Thyroid gland (tissue), 4 donors: ENCODE measurements around the gene GPR183. TPM values are rescaled to one million over a fixed set of nuclear protein-coding genes. Genes with fewer than 3 reads are reported as not detected.

ENCODE experiments used
- DNase-seq, 2 donors: peaks; one replicate each; pipeline ENCODE4 v3.0.0-alpha.2; 2019
- H3K27ac ChIP-seq, 3 donors: fragments of 200-600 bp; sonication (generic); 1 replicate in 2 of 3; 2 replicates in 1 of 3; pipeline ENCODE4 v1.5.1; 2016 to 2019; ENCODE audit warnings: mild to moderate bottlenecking in 1 of 3, moderate library complexity in 1 of 3
- H3K27me3 ChIP-seq: fragments of 200-600 bp; sonication (generic); one replicate; pipeline ENCODE4 v1.5.1; 2019
- H3K36me3 ChIP-seq, 2 donors: fragments of 200-600 bp; sonication (generic); one replicate each; pipeline ENCODE4 v1.5.1; 2016 to 2019
- H3K4me1 ChIP-seq, 2 donors: fragments of 200-600 bp; sonication (generic); one replicate each; pipeline ENCODE4 v1.5.1; 2017 to 2019
- H3K4me3 ChIP-seq, 3 donors: fragments of 200-600 bp; sonication (generic); replicated peaks in 1 of 3; 1 replicate in 2 of 3; 2 replicates in 1 of 3; pipeline ENCODE4 v1.5.1; 2016; ENCODE audit warnings: mild to moderate bottlenecking in 1 of 3
- H3K9me3 ChIP-seq: fragments of 200-600 bp; sonication (generic); one replicate; pipeline ENCODE4 v1.5.1; 2017
- POLR2A ChIP-seq, 2 donors: fragments of 450-650 bp; IDR thresholded peaks; one replicate each; pipeline ENCODE4 v1.6.1; 2017; ENCODE audit warnings: antibody characterized with exemption in 2 of 2, mild to moderate bottlenecking in 2 of 2, moderate library complexity in 1 of 2
- WGBS, 2 donors: methylation state at CpG; one replicate each; pipeline ENCODE4 v1.1.5; 2017; 5-methylcytosine and 5-hydroxymethylcytosine counted together
- intact Hi-C: fragments of 100-400 bp; cut with DNase I; formaldehyde crosslinking; loops from one replicate; pipeline ENCODE4 v1.15.1; 2023
- total RNA-seq, 4 donors: library from RNA; depleted of rRNA; stranded (reverse); fragments of >200 nt; gene quantifications; one replicate each; pipeline ENCODE4 v1.2.3, GENCODE V29; 2016
- TF ChIP-seq, protein P1 (sequence below), 6 experiments: fragments of 200-600 bp in 3 of 6; fragments of 450-650 bp in 3 of 6; sonication (generic) in 3 of 6; IDR thresholded peaks; one replicate each; pipeline ENCODE4 v1.5.1; 2016 to 2019; ENCODE audit warnings: antibody characterized with exemption in 6 of 6, mild to moderate bottlenecking in 2 of 6, inconsistent platforms in 1 of 6, moderate library complexity in 1 of 6

Gene GPR183
- total RNA-seq, 4 donors from 2014 or later: 2.5 to 9.7 (median 5.1) TPM

DNA sequence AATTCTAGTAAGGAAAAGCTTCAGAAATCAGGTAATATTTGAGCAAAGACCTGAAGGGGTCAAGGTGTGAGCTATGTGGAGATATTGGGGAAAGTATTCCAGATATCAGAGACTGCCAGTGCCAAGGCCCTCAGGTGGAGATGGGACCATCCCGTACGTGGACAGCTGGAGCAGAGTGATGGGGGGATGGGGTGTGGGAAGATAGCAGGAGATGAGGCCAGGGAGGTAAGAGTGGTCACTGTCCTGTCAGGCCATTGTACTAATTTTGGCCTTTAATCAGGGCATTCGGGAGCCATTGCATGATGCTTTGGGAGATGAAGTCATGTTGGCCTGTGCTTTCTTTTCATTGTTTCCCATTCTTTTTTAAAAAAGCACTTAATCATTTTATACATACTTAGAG lies 36.0 kb downstream of the GPR183 start:
- Histone ChIP-seq H3K27ac (peak overlapping the region in 2 of 3 donors; percentile 13 to 26), H3K4me3 (no peak overlapping the region), H3K36me3 (no peaks in the 10 kb centered on the region), H3K4me1 (peaks cover 3 to 6% of the 10 kb centered on the region in 2 donors), H3K27me3 (no peaks in the 10 kb centered on the region), H3K9me3 (no peaks in the 10 kb centered on the region)
- 85 to 88% methylated on average over 3 of the region's 3 CpGs for WGBS, 2 donors
- no peak for DNase-seq
- no peak for TF ChIP-seq POLR2A (IDR thresholded peaks at IDR 0.05)
- TF ChIP-seq, protein P1, sequence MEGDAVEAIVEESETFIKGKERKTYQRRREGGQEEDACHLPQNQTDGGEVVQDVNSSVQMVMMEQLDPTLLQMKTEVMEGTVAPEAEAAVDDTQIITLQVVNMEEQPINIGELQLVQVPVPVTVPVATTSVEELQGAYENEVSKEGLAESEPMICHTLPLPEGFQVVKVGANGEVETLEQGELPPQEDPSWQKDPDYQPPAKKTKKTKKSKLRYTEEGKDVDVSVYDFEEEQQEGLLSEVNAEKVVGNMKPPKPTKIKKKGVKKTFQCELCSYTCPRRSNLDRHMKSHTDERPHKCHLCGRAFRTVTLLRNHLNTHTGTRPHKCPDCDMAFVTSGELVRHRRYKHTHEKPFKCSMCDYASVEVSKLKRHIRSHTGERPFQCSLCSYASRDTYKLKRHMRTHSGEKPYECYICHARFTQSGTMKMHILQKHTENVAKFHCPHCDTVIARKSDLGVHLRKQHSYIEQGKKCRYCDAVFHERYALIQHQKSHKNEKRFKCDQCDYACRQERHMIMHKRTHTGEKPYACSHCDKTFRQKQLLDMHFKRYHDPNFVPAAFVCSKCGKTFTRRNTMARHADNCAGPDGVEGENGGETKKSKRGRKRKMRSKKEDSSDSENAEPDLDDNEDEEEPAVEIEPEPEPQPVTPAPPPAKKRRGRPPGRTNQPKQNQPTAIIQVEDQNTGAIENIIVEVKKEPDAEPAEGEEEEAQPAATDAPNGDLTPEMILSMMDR (IDR thresholded peaks at IDR 0.05): no peak
- intact Hi-C loops: loop anchor here (5.0 kb wide), 1 partner anchor 166 kb away; no protein-coding TSS in a partner anchor

DNA sequence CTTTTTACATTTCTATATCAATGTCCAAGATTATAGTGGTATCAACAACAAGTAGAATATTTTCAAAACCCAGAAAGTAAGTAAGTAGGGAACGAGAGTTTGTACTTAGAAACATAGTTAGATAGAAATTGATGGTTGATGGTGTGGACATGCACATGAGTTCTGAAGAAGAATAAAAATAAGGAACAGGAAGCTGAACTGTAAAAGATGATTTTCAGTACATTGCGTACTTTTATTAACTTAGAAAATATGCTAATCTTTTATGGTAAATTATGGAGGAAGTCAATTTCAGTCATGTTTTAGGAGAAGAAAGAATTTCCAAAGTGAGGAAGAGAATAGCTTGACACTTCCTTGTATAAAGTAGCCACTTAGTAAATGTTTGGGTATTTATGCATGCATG lies 36.7 kb downstream of the GPR183 start:
- H3K4me1 ChIP-seq: peaks cover 3 to 6% of the 10 kb centered on the region in 2 donors
- intact Hi-C loops: loop anchor here (5.0 kb wide), 1 partner anchor 167 kb away; no protein-coding TSS in a partner anchor
- no peaks in the 10 kb centered on the region for H3K9me3 ChIP-seq
- no peak overlapping the region for H3K27ac ChIP-seq
- H3K4me3 ChIP-seq: no peak overlapping the region
- no peaks in the 10 kb centered on the region for H3K36me3 ChIP-seq
- no peaks in the 10 kb centered on the region for H3K27me3 ChIP-seq
- WGBS, 2 donors: 90 to 94% methylated on average over 2 of the region's 2 CpGs
- TF ChIP-seq, protein P1 (IDR thresholded peaks at IDR 0.05): no peak
- no peak for TF ChIP-seq POLR2A (IDR thresholded peaks at IDR 0.05)
- DNase-seq: no peak

DNA sequence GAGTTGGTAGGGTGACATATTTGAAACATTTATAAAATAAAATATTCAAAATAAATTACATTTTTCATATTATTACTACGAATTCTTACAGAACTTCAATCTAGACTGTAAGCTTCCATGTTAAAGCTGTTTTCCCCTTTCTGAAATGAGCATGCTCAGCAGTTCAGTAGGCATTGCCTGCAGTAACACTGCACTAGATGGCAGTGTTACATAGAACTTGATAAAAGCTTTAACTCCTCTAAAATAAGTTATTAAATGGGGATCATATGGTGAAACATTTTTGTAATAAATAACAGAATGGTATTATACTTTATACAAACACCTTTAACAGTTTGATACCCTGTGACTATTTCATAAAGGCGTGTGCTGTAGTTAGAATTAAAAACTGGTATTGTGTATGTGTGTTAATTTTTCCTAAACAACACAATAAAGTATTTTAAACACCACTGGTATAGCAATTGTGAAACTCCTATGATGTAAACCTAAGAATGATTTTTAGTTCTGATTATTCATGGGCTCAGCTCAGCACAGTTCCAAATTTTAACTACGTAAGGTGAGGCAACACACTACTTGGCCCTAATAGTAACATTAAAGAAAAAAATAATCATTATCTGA lies 37.5 kb downstream of the GPR183 start:
- 69% methylated on average over 3 of the region's 3 CpGs for WGBS, 2 donors
- H3K36me3 ChIP-seq: no peaks in the 10 kb centered on the region
- no peak for DNase-seq
- no peaks in the 10 kb centered on the region for H3K27me3 ChIP-seq
- TF ChIP-seq, protein P1 (IDR thresholded peaks at IDR 0.05): peak in 4 of 6 experiments; percentile 56 to 81 (median 73)
- no peak for TF ChIP-seq POLR2A (IDR thresholded peaks at IDR 0.05)
- H3K9me3 ChIP-seq: no peaks in the 10 kb centered on the region
- no peak overlapping the region for H3K27ac ChIP-seq
- H3K4me1 ChIP-seq: peaks cover 0 to 6% of the 10 kb centered on the region in 2 donors
- intact Hi-C loops: loop anchor here (5.0 kb wide), 2 partner anchors 113 to 168 kb away; no protein-coding TSS in a partner anchor
- no peak overlapping the region for H3K4me3 ChIP-seq

DNA sequence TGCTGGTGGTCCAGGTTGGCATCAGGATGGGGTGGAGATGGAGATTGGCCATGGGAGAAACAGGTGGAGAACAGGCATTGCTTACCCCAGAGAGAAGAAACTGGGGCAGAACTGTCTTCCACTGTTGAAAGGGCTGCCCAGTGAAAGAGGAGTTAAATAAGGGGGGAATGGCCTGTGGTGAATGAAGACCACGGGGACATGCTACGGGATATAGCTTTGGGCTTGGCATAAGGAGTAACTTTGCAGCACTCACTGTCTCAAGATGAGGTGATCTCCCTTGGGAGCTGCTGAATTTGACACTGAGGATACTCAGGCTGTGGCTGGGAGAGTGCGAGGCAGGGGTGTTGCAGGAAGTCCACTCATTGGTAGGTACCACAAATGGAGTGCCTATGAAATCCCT lies 38.4 kb downstream of the GPR183 start:
- TF ChIP-seq, protein P1 (IDR thresholded peaks at IDR 0.05): no peak
- TF ChIP-seq POLR2A (IDR thresholded peaks at IDR 0.05): no peak
- peaks cover 0 to 6% of the 10 kb centered on the region in 2 donors for H3K4me1 ChIP-seq
- no peak overlapping the region for H3K4me3 ChIP-seq
- H3K36me3 ChIP-seq: no peaks in the 10 kb centered on the region
- intact Hi-C loops: loop anchor here (5.0 kb wide), 1 partner anchor 113 kb away; no protein-coding TSS in a partner anchor
- no peak overlapping the region for H3K27ac ChIP-seq
- 81 to 85% methylated on average over 3 of the region's 3 CpGs for WGBS, 2 donors
- H3K27me3 ChIP-seq: no peaks in the 10 kb centered on the region
- DNase-seq: no peak
- H3K9me3 ChIP-seq: no peaks in the 10 kb centered on the region

DNA sequence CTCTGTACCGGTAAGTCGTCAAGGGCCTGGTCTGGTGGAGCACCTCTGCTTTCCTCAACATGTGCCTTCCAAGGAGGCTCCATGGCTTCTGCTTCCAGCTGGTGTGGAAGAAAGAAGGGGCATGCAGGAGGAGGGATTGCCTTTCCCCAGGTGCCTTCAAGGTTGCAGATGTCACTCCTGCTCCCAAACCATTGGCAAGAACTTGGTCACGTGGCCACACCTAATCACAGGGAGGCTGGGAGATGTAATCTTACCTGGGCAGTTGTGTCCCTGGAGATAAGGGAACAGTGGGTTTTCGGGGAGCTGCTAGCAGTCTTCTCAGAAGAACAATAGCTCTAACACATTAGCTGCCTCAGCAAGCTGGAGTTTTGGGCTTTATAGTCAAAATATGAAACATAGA lies 39.3 kb downstream of the GPR183 start:
- no peak overlapping the region for H3K4me3 ChIP-seq
- WGBS, 2 donors: 87 to 96% methylated on average over 4 of the region's 4 CpGs
- DNase-seq: no peak
- H3K36me3 ChIP-seq: no peaks in the 10 kb centered on the region
- H3K9me3 ChIP-seq: no peaks in the 10 kb centered on the region
- no peak for TF ChIP-seq POLR2A (IDR thresholded peaks at IDR 0.05)
- no peaks in the 10 kb centered on the region for H3K27me3 ChIP-seq
- H3K27ac ChIP-seq: no peak overlapping the region
- H3K4me1 ChIP-seq: peaks cover 0 to 6% of the 10 kb centered on the region in 2 donors
- intact Hi-C loops: loop anchor here (5.0 kb wide), 1 partner anchor 114 kb away; no protein-coding TSS in a partner anchor
